HUES64 (cell line): Measurements from ENCODE around the gene PDE8B.

ENCODE experiments used
- H3K27ac ChIP-seq: 2 replicates; pipeline ENCODE4 v1.7.0; 2013; ENCODE audit warnings: low read depth, low read length, inconsistent platforms
- H3K27me3 ChIP-seq: 2 replicates; pipeline ENCODE4 v1.6.1; 2013; ENCODE audit warnings: mild to moderate bottlenecking, low read length; ENCODE audit not compliant: insufficient read depth
- H3K36me3 ChIP-seq: 2 replicates; pipeline ENCODE4 v1.6.1; 2013; ENCODE audit warnings: mild to moderate bottlenecking, low read length; ENCODE audit not compliant: insufficient read depth
- H3K4me1 ChIP-seq: 2 replicates; pipeline ENCODE4 v1.6.1; 2013; ENCODE audit warnings: mild to moderate bottlenecking, low read length, moderate library complexity; ENCODE audit not compliant: insufficient read depth
- H3K4me3 ChIP-seq: 2 replicates; pipeline ENCODE4 v1.5.1; 2013; ENCODE audit warnings: mild to moderate bottlenecking, low read length, moderate library complexity
- H3K9ac ChIP-seq: 2 replicates; pipeline ENCODE4 v1.6.1; 2013; ENCODE audit warnings: mild to moderate bottlenecking, low read depth, low read length
- H3K9me3 ChIP-seq: 2 replicates; pipeline ENCODE4 v1.6.1; 2013; ENCODE audit warnings: low read depth, low read length; ENCODE audit not compliant: insufficient read depth
- WGBS: fragments of 150-250, 120-280 bp; methylation state at CpG from one replicate; pipeline ENCODE4 v1.1.7; 2013; ENCODE audit warnings: missing lambda C conversion rate; 5-methylcytosine and 5-hydroxymethylcytosine counted together

Gene PDE8B

DNA sequence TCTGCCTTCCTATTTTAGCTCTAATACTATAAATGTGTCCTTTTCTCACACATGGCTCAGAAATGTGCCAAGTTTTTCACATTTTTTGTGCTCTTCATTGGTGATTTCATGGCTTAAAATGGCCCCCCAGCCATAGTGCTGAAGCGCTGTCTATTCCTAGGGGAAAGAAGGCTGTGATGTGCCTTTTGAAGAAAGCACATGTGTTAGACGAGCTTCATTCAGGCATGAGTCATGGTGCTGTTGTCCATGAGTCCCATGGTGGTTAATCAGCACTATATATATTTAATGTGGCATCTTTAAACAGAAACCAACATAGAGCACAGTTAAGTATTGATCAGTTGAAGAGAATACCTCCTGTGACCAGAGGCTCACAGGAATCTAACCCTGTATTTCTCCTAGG, 55.8 kb downstream of the PDE8B start:
- no peaks in the 10 kb centered on the region for H3K27me3 ChIP-seq
- H3K4me3 ChIP-seq = no peak overlapping the region
- no peak overlapping the region for H3K9ac ChIP-seq
- H3K9me3 ChIP-seq = no peaks in the 10 kb centered on the region
- 97% methylated on average over 2 of the region's 2 CpGs for WGBS
- H3K36me3 ChIP-seq = no peaks in the 10 kb centered on the region
- no peak overlapping the region for H3K27ac ChIP-seq
- no peaks in the 10 kb centered on the region for H3K4me1 ChIP-seq

GRCh38 chr5:77267496-77267895, 57.0 kb downstream of the PDE8B start:
- Histone ChIP-seq H3K27ac (no peak overlapping the region), H3K27me3 (no peaks in the 10 kb centered on the region), H3K9ac (no peak overlapping the region), H3K4me3 (no peak overlapping the region), H3K4me1 (no peaks in the 10 kb centered on the region), H3K36me3 (no peaks in the 10 kb centered on the region), H3K9me3 (no peaks in the 10 kb centered on the region)
- 89% methylated on average over 3 of the region's 3 CpGs for WGBS

GRCh38 chr5:77272206-77272605, 61.7 kb downstream of the PDE8B start:
- Histone ChIP-seq H3K9me3 (no peaks in the 10 kb centered on the region), H3K9ac (no peak overlapping the region), H3K27ac (no peak overlapping the region), H3K36me3 (no peaks in the 10 kb centered on the region), H3K27me3 (no peaks in the 10 kb centered on the region), H3K4me3 (no peak overlapping the region), H3K4me1 (no peaks in the 10 kb centered on the region)
- 97% methylated on average over 1 of the region's 1 CpG for WGBS

DNA sequence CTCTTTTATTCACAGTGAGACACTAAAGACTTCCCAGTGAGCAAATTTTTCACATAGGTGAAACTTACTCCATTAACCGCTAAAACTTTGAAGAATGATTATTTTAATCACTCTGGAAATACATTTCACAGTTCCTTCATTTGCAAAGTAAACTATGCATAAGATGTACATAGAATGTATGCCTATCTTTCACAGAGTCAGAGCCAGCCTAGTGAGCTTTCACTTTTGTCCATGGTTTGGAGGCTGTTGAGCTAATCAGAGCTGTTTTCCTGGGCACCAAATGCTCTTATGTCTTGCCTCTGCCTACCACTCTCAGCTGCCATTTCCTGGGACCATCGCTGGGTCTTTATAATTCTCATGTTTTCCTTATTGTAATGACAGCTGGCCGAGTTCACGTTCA, 67.3 kb downstream of the PDE8B start:
- H3K9ac ChIP-seq = no peak overlapping the region
- no peaks in the 10 kb centered on the region for H3K36me3 ChIP-seq
- WGBS = 80% methylated on average over 4 of the region's 4 CpGs
- H3K27me3 ChIP-seq = no peaks in the 10 kb centered on the region
- no peaks in the 10 kb centered on the region for H3K9me3 ChIP-seq
- H3K4me3 ChIP-seq = no peak overlapping the region
- no peak overlapping the region for H3K27ac ChIP-seq
- no peaks in the 10 kb centered on the region for H3K4me1 ChIP-seq

- Histone ChIP-seq H3K27me3 (no peaks in the 10 kb centered on the region), H3K9me3 (no peaks in the 10 kb centered on the region), H3K36me3 (no peaks in the 10 kb centered on the region), H3K4me3 (no peak overlapping the region), H3K4me1 (no peaks in the 10 kb centered on the region), H3K27ac (no peak overlapping the region), H3K9ac (no peak overlapping the region)
- 88% methylated on average over 3 of the region's 3 CpGs for WGBS
These were observed 69.6 kb downstream of the PDE8B start for GRCh38 chr5:77280036-77280435.

- no peaks in the 10 kb centered on the region for H3K27me3 ChIP-seq
- H3K27ac ChIP-seq = no peak overlapping the region
- H3K9me3 ChIP-seq = no peaks in the 10 kb centered on the region
- no peaks in the 10 kb centered on the region for H3K4me1 ChIP-seq
- 84% methylated on average over 3 of the region's 3 CpGs for WGBS
- no peak overlapping the region for H3K4me3 ChIP-seq
- no peak overlapping the region for H3K9ac ChIP-seq
- H3K36me3 ChIP-seq = no peaks in the 10 kb centered on the region
These were observed 71.5 kb downstream of the PDE8B start for GRCh38 chr5:77281969-77282336.

- Histone ChIP-seq H3K4me1 (no peaks in the 10 kb centered on the region), H3K27ac (no peak overlapping the region), H3K27me3 (no peaks in the 10 kb centered on the region), H3K36me3 (no peaks in the 10 kb centered on the region), H3K9ac (no peak overlapping the region), H3K4me3 (no peak overlapping the region), H3K9me3 (no peaks in the 10 kb centered on the region)
- 93% methylated on average over 11 of the region's 11 CpGs for WGBS
These were observed 72.0 kb downstream of the PDE8B start for GRCh38 chr5:77282337-77283027.

DNA sequence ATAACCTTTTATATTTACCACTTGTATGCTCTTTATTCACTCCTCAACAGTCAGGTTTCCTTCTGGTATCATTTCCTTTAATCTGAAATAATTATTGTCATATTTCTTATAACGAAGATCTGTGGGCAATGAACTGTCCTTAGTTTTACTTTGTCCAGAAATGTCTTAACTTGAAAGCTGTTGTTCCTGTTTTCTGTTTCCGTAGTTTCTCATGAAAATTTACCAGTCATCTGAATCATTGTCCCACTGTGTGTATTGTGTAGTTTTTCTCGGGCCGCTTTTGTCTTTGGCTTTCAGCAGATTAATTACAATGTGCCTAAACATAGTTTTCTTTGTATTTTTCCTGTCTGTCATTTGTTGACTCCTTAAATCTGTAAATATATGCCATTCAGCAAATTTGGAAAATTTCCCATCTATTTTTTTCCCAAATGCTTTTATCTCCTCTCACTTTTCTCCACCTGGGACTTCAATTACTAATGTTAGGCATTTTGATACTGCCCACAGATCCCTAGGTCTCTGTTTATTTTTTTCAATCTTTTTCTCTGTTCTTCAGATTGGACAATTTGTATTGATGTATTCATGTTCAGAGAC, 74.9 kb downstream of the PDE8B start:
- Histone ChIP-seq H3K9ac (no peak overlapping the region), H3K27me3 (no peaks in the 10 kb centered on the region), H3K4me1 (no peaks in the 10 kb centered on the region), H3K36me3 (no peaks in the 10 kb centered on the region), H3K27ac (no peak overlapping the region), H3K4me3 (no peak overlapping the region), H3K9me3 (no peaks in the 10 kb centered on the region)
- WGBS = 98% methylated on average over 4 of the region's 4 CpGs

DNA sequence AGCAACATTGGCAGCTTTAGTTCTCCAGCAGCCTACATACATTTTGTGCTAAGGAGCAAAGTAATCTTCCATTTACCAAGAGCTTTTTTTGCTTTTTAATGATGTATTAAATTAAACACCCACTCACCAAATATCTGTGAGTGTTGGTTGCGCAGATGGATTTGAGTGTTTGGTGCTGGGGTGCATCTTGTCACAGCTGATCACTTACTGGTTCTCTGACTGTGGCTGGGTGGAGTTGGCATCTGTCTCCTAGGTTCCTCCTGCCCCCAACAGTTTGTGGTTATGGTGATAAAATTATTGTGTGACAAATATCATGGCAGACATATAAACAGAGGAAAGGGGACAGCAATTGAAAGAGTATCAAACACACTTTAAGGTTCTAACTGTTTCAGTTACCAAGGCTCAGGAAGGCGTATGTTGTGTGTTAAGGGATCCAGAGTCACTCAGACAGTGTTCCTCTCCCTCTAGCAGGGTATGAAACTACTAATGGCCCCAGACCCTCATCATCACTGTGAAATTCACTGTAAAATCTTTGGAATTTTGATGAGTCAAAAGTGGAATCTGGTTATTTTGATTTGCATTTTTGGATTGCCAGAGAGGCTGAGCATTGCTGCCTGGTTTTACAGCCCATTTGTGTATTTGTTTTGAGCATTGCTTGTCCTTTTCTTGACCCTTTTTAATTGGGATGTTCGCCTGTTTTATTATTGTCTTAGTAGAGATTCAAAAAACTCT, 81.7 kb downstream of the PDE8B start:
- Histone ChIP-seq H3K4me1 (no peaks in the 10 kb centered on the region), H3K9me3 (no peaks in the 10 kb centered on the region), H3K9ac (no peak overlapping the region), H3K27me3 (no peaks in the 10 kb centered on the region), H3K36me3 (no peaks in the 10 kb centered on the region), H3K27ac (no peak overlapping the region), H3K4me3 (no peak overlapping the region)
- 100% methylated on average over 2 of the region's 3 CpGs for WGBS

- Histone ChIP-seq H3K27me3 (no peaks in the 10 kb centered on the region), H3K27ac (no peak overlapping the region), H3K9ac (no peak overlapping the region), H3K4me3 (no peak overlapping the region), H3K4me1 (no peaks in the 10 kb centered on the region), H3K9me3 (no peaks in the 10 kb centered on the region), H3K36me3 (no peaks in the 10 kb centered on the region)
- WGBS = 85% methylated on average over 2 of the region's 3 CpGs
These were observed 83.7 kb downstream of the PDE8B start for GRCh38 chr5:77294185-77294584.

DNA sequence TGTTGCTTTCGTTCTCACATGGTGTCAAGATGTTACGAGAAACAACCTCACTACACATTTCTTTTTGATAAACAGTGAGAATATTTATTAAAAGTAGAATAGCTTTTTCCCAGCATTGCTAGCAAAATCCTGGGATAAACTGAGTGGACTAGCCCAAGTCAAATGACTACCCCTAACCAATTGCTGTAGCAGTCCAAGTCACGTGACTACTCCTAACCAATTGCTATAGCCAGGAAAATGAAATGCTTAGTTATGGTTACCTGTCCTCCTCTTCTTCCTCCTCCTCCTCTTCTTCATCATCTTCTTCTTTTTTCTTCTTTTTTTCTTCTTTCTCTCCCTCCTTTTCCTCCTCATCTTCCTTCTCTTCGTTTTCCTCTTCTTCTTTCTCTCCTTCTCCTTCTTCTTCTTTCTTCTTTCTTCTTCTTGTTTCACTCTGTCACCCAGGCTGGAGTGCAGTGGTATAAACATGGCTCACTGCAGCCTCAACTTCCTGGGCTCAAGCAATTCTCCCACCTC, 85.4 kb downstream of the PDE8B start:
- H3K9ac ChIP-seq = no peak overlapping the region
- H3K27me3 ChIP-seq = no peaks in the 10 kb centered on the region
- H3K36me3 ChIP-seq = no peaks in the 10 kb centered on the region
- H3K27ac ChIP-seq = no peak overlapping the region
- H3K4me1 ChIP-seq = no peaks in the 10 kb centered on the region
- WGBS = 94% methylated on average over 3 of the region's 4 CpGs
- H3K4me3 ChIP-seq = no peak overlapping the region
- H3K9me3 ChIP-seq = no peaks in the 10 kb centered on the region
